ENCODE measurements around the gene COG5.

The COG5 gene

GRCh38 chr7:107206706-107207105 is 357.0 kb downstream of the COG5 start:
- no peaks in the 10 kb centered on the region for H3K27me3 ChIP-seq (ENCODE audit: insufficient read depth, low read length)
- H3F3A ChIP-seq (ENCODE audit: insufficient read depth, low read length), result no peaks in the 10 kb centered on the region
- TF ChIP-seq, protein P1, sequence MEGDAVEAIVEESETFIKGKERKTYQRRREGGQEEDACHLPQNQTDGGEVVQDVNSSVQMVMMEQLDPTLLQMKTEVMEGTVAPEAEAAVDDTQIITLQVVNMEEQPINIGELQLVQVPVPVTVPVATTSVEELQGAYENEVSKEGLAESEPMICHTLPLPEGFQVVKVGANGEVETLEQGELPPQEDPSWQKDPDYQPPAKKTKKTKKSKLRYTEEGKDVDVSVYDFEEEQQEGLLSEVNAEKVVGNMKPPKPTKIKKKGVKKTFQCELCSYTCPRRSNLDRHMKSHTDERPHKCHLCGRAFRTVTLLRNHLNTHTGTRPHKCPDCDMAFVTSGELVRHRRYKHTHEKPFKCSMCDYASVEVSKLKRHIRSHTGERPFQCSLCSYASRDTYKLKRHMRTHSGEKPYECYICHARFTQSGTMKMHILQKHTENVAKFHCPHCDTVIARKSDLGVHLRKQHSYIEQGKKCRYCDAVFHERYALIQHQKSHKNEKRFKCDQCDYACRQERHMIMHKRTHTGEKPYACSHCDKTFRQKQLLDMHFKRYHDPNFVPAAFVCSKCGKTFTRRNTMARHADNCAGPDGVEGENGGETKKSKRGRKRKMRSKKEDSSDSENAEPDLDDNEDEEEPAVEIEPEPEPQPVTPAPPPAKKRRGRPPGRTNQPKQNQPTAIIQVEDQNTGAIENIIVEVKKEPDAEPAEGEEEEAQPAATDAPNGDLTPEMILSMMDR (IDR thresholded peaks at IDR 0.05; ENCODE audit: low read length), result no peak
- no peak for TF ChIP-seq EZH2 (IDR thresholded peaks at IDR 0.05; ENCODE audit: borderline replicate concordance, low read length)
- peaks cover 4% of the 10 kb centered on the region for H3K4me1 ChIP-seq (ENCODE audit: insufficient read depth, low read length, severe bottlenecking)
- H3K9ac ChIP-seq (ENCODE audit: low read length), result no peak overlapping the region
- H3K9me2 ChIP-seq (ENCODE audit: low read depth, low read length), result no peaks in the 10 kb centered on the region
- H3K4me2 ChIP-seq (ENCODE audit: low read length), result no peak overlapping the region
- H4K20me1 ChIP-seq (ENCODE audit: insufficient read depth, low read length), result no peaks in the 10 kb centered on the region
- H3K4me3 ChIP-seq (ENCODE audit: low read depth, low read length, poor library complexity, severe bottlenecking), result no peak overlapping the region
- no peaks in the 10 kb centered on the region for H3K9me3 ChIP-seq (ENCODE audit: low read length)
- no peak overlapping the region for H2AFZ ChIP-seq (ENCODE audit: low read length)
- H3K36me3 ChIP-seq (ENCODE audit: insufficient read depth, low read length), result peaks cover 56% of the 10 kb centered on the region; the same call in 1 of the 2 replicates
- no peak overlapping the region for H3K27ac ChIP-seq (ENCODE audit: low read depth, low read length, poor library complexity, severe bottlenecking)
- no peaks in the 10 kb centered on the region for H3K79me2 ChIP-seq (ENCODE audit: insufficient read depth, low read length)

GRCh38 chr7:107206136-107206535 is 357.6 kb downstream of the COG5 start:
- H2AFZ ChIP-seq (ENCODE audit: low read length), result no peak overlapping the region
- no peaks in the 10 kb centered on the region for H3K27me3 ChIP-seq (ENCODE audit: insufficient read depth, low read length)
- H4K20me1 ChIP-seq (ENCODE audit: insufficient read depth, low read length), result no peaks in the 10 kb centered on the region
- peaks cover 62% of the 10 kb centered on the region; the same call in 1 of the 2 replicates for H3K36me3 ChIP-seq (ENCODE audit: insufficient read depth, low read length)
- no peak overlapping the region for H3K9ac ChIP-seq (ENCODE audit: low read length)
- no peak for TF ChIP-seq EZH2 (IDR thresholded peaks at IDR 0.05; ENCODE audit: borderline replicate concordance, low read length)
- TF ChIP-seq, protein P1 (IDR thresholded peaks at IDR 0.05; ENCODE audit: low read length), result no peak
- H3K4me3 ChIP-seq (ENCODE audit: low read depth, low read length, poor library complexity, severe bottlenecking), result no peak overlapping the region
- H3K4me1 ChIP-seq (ENCODE audit: insufficient read depth, low read length, severe bottlenecking), result peaks cover 4% of the 10 kb centered on the region
- no peak overlapping the region for H3K4me2 ChIP-seq (ENCODE audit: low read length)
- no peak overlapping the region for H3K27ac ChIP-seq (ENCODE audit: low read depth, low read length, poor library complexity, severe bottlenecking)
- H3F3A ChIP-seq (ENCODE audit: insufficient read depth, low read length), result no peaks in the 10 kb centered on the region
- H3K9me2 ChIP-seq (ENCODE audit: low read depth, low read length), result no peaks in the 10 kb centered on the region
- H3K9me3 ChIP-seq (ENCODE audit: low read length), result no peaks in the 10 kb centered on the region
- no peaks in the 10 kb centered on the region for H3K79me2 ChIP-seq (ENCODE audit: insufficient read depth, low read length)

GRCh38 chr7:107203607-107204006 is 360.1 kb downstream of the COG5 start:
- Histone ChIP-seq H3K79me2 (ENCODE audit: insufficient read depth, low read length) (no peaks in the 10 kb centered on the region), H3K4me2 (ENCODE audit: low read length) (no peak overlapping the region), H3K27me3 (ENCODE audit: insufficient read depth, low read length) (no peaks in the 10 kb centered on the region), H3K9me3 (ENCODE audit: low read length) (no peaks in the 10 kb centered on the region), H3K9me2 (ENCODE audit: low read depth, low read length) (no peaks in the 10 kb centered on the region), H3K4me3 (ENCODE audit: low read depth, low read length, poor library complexity, severe bottlenecking) (no peak overlapping the region), H3K27ac (ENCODE audit: low read depth, low read length, poor library complexity, severe bottlenecking) (no peak overlapping the region), H3K36me3 (ENCODE audit: insufficient read depth, low read length) (peaks cover 71% of the 10 kb centered on the region; the same call in 1 of the 2 replicates), H3K4me1 (ENCODE audit: insufficient read depth, low read length, severe bottlenecking) (peaks cover 4% of the 10 kb centered on the region), H3K9ac (ENCODE audit: low read length) (no peak overlapping the region), H2AFZ (ENCODE audit: low read length) (no peak overlapping the region), H3F3A (ENCODE audit: insufficient read depth, low read length) (no peaks in the 10 kb centered on the region), H4K20me1 (ENCODE audit: insufficient read depth, low read length) (no peaks in the 10 kb centered on the region)
- no peak for TF ChIP-seq EZH2 (IDR thresholded peaks at IDR 0.05; ENCODE audit: borderline replicate concordance, low read length)
- TF ChIP-seq, protein P1 (IDR thresholded peaks at IDR 0.05; ENCODE audit: low read length), result no peak
